Breast epithelium (tissue), 3 donors: Measurements from ENCODE around the gene CTAG1B.
"Not testable (repeated sequence)": the region's sequence is repeated elsewhere in the genome, so short reads cannot be mapped to it uniquely, and the experiment has no call there.

Source experiments
- POLR2AphosphoS5 ChIP-seq, 3 donors: sonication (generic); formaldehyde crosslinking; IDR thresholded peaks; one replicate each; pipeline ENCODE4 v1.6.1; 2017; ENCODE audit warnings: antibody characterized with exemption in 3 of 3
- TF ChIP-seq, protein P1 (sequence below), 3 donors: fragments of 450-650 bp; IDR thresholded peaks; one replicate each; pipeline ENCODE4 v1.5.1; 2016 to 2017; ENCODE audit warnings: antibody characterized with exemption in 3 of 3, mild to moderate bottlenecking in 3 of 3, moderate library complexity in 3 of 3

DNA sequence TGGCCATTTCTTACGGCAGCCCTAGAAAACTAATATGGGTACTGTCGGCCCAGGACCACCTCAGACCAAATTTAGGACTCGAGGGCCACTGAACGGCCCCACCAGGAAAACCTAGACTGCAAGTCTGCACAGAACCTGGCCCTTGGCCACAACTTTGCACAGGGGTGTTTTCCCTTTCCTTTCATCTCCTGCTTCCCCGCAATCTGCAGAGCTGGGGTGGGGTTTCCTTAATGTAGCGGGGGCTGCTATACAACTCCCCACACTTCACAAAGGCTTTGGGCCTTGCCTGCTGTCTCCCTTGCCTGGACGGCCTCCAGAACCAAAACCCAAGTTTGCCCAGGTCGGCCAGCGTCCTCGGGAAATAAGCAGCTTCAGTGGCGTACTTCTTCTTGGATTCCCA, 11.9 kb upstream of the CTAG1B start:
- TF ChIP-seq POLR2AphosphoS5 (IDR thresholded peaks at IDR 0.05): not testable (repeated sequence)
- TF ChIP-seq, protein P1, sequence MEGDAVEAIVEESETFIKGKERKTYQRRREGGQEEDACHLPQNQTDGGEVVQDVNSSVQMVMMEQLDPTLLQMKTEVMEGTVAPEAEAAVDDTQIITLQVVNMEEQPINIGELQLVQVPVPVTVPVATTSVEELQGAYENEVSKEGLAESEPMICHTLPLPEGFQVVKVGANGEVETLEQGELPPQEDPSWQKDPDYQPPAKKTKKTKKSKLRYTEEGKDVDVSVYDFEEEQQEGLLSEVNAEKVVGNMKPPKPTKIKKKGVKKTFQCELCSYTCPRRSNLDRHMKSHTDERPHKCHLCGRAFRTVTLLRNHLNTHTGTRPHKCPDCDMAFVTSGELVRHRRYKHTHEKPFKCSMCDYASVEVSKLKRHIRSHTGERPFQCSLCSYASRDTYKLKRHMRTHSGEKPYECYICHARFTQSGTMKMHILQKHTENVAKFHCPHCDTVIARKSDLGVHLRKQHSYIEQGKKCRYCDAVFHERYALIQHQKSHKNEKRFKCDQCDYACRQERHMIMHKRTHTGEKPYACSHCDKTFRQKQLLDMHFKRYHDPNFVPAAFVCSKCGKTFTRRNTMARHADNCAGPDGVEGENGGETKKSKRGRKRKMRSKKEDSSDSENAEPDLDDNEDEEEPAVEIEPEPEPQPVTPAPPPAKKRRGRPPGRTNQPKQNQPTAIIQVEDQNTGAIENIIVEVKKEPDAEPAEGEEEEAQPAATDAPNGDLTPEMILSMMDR (IDR thresholded peaks at IDR 0.05): not testable (repeated sequence)
